Stimulated activated CD8-positive, alpha-beta memory T cell treated with anti-CD3 and anti-CD28 coated beads, Interleukin-7, amount 100 ng/mL, for 4 hours (primary cell): ENCODE results near the gene MRPL24.

Experiments used
- DNase-seq, 2 donors: peaks; one replicate each; pipeline ENCODE4 v3.0.0-alpha.2; 2020; ENCODE audit warnings: low read depth in 2 of 2

Gene MRPL24

GRCh38 chr1:156692441-156692924 lies 48.4 kb downstream of the MRPL24 start:
- no peak for DNase-seq

DNA sequence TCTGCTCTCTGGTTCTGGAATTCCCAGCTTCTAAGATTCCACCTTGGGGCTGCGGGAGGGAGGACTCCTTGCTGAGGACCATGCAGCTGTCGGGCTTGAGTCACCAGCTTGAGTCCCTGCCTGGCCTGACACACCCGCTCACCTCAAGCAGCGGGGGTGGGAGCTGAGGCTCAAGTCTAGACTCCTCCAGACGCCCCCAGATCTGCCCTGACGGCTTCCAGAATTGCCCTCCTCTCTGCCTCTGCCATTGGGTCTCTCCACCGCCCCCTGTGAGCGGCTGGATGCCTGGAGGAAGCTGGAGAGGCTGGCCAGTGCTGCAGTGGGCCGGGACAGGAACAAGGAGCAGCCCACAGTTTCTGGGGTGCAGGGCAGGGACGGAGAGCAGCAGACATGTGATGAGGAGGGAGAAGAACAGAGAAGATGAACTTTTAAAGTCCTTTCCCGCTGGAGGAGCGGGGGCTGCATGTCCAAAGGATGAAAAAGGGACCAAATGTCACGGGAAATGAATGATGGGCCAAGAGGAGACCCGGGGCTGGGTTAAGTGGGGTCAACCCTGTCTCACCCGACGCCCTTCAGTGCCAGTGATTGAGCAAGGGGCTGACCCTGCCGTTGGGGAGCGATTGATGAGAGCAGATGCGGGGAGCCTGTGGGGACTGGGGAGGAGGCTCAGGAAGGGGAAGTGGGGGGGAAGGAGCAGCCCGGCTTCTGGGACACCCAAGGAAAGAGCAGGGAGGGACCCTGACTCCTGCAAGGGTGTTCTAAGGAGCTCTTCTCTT lies 49.0 kb downstream of the MRPL24 start:
- DNase-seq, result no peak

DNA sequence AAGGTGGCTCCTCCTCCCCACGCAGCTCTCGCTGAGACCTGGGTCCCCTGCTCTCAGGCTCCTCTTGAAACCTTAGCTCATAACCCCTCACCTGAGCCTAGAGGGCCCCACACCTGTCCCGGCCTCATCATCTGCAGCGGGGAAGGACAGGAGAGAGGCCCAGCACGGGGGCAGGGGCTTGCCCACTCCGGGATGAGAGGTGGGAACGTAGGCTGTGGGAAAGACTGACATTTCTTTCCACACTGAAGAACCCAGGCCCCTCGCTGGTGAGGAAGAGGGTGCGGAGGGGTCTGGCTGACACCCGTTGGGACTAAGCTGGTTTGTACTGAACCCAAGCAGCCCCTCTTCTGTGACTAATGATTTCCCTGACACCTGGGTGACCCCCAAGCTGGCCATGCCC lies 49.7 kb downstream of the MRPL24 start:
- no peak for DNase-seq

GRCh38 chr1:156690675-156691036 lies 50.2 kb downstream of the MRPL24 start:
- no peak for DNase-seq

DNA sequence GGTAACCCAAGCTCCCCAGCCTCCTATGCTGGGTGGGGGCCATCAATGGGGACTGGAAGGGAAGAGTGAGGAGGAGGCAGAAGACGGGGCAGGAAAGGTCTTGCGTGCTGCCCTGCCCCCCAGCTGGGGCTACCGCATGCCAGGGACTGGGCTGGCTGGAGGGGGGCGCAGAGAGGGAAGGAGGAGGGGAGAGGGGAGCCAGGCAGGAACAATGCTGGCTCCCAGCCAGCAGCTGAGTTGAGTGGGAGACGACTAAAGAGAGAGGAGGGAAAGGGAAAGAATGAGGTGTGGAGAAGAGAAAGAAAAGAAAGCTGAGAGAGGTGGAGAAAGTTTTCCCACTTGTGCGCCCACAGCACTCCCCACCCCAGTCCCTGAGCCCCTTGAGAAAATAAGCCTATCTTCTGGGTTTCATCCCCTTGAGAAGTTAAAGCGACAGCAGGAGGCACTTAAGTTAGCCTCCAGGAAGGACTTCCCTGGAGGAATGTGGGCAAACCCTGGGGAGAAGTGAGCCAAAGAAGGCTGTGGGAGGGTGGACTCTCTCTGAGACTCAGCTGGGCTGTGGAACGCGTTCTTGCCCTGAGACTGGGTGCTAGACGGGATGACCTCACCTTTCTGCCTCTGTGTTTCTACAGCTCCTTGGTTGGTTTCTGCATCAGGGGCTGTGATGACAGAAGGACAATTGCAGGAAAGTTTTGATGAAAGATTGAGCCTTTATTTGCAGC lies 50.8 kb downstream of the MRPL24 start:
- no peak for DNase-seq

GRCh38 chr1:156689035-156689952 lies 51.6 kb downstream of the MRPL24 start:
- DNase-seq, result peak; percentile 58 to 62
